Stimulated activated CD4-positive, alpha-beta T cell treated with anti-CD3 and anti-CD28 coated beads, TNF-alpha, amount 100 ng/mL, for 4 hours (primary cell): ENCODE data around the gene PHF21B.

Source experiments
- DNase-seq, 3 experiments: peaks; one replicate each; pipeline ENCODE4 v3.0.0-alpha.2; 2020; ENCODE audit warnings: low read depth in 3 of 3

The PHF21B gene

GRCh38 chr22:44840611-44841322, 169.0 kb downstream of the PHF21B start:
- DNase-seq, result no peak

GRCh38 chr22:44839721-44840120, 170.1 kb downstream of the PHF21B start:
- DNase-seq, result no peak

- DNase-seq, result no peak
Measured at GRCh38 chr22:44839061-44839460, 170.7 kb downstream of the PHF21B start.

GRCh38 chr22:44838316-44839016, 171.3 kb downstream of the PHF21B start:
- DNase-seq, result no peak

- no peak for DNase-seq
Measured at GRCh38 chr22:44837481-44837880, 172.3 kb downstream of the PHF21B start.

GRCh38 chr22:44834065-44834464, 175.7 kb downstream of the PHF21B start:
- no peak for DNase-seq

GRCh38 chr22:44831885-44832284, 177.9 kb downstream of the PHF21B start:
- DNase-seq, result no peak
